ENCODE results near the gene ERICH6.

Gene ERICH6

DNA sequence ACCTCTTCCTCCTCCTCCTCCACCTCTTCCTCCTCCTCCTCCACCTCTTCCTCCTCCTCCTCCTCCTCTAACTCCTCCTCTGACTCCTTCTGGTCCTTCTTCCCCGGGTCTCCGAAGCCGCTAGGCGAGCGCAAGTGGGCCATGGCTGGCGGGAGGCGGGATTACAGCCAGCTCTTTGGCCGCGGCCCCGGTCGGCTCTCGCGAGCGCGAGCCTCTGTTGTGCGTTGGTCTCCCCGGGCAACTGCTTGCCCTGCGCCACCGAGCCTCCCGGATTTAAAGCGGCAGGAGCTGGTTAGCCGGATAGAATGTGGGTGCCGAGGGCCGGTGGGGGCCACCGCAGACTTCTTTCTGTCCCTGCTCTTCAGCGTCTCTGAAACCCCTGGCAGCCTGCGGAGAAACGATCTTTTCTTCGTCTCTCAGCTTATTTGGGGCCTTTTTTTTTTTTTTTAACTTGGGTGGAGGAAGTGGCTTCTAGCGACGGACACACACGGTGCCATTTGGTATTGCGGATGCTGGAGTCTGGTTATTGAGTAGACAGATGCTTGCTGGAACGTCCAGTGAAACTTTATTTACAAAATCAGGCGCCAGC lies at the start of gene ERICH6:
Gene ERICH6 (minus strand): TSS at position 165 of the 589 bp plus-strand sequence. CDS start 22 bp downstream, at position 143.
- DNase-seq = peak; percentile 96

- no peak for DNase-seq
Observed at GRCh38 chr3:150751781-150752263, 48.1 kb upstream of the ERICH6 start.

DNA sequence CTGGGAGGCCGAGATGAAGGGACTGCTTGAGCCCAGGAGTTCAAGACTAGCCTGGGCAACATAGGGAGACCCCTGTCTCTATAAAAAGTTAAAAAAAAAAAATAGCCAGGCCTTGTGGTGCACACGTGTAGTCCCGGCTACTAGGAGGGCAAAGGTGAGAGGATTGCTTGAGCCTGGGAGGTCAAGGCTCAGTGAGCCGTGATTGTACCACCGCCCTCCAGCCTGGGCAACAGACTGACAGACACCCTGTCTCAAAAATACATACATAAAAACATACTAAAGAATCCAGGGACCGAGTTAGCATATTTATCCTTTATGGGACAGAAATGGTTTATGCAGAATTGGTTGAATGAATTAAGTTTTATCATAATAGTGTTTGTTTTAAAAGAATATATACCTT lies 45.5 kb upstream of the ERICH6 start:
- DNase-seq = no peak

DNA sequence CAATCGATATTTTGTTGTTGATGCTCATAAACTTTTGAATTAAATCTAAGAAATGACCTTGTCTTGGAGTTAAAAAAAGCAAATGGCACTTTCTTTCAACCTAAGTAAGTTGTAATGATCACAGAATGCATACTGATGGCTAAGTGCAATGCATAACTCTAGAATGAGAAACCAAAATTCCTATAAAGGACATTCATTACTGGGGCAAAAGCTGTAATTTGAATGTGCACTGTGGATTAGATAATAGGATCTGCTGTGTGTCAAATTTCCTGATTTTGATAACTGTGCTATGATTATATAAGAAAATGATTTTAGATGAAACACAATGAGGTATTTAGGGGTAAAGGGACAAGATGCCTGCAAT lies 44.9 kb upstream of the ERICH6 start:
- no peak for DNase-seq

GRCh38 chr3:150747886-150748683 lies 44.4 kb upstream of the ERICH6 start:
- no peak for DNase-seq

GRCh38 chr3:150746791-150747590 lies 43.3 kb upstream of the ERICH6 start:
- no peak for DNase-seq

DNA sequence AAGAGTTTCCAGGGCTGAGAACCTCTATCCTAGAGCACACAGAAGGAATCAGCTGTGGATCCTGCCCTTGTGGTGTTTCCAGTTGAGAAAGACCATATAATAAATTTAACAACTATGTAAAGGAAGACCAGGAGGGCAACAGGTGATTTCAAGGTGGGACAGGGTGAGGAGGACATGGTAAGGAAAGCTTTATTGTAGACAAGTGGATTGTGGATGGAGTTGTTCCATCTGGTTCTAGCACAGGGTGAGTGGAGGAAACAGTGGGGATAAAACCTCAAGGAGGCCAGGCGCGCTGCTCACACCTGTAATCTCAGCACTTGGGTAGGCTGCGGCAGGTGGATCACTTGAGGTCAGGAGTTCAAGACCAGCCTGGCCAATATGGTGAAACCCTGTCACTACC lies 42.1 kb upstream of the ERICH6 start:
- no peak for DNase-seq

- no peak for DNase-seq
Observed at GRCh38 chr3:150744919-150745211, 41.1 kb upstream of the ERICH6 start.

GRCh38 chr3:150744041-150744918 lies 40.6 kb upstream of the ERICH6 start:
- peak; percentile 28 for DNase-seq

GRCh38 chr3:150743508-150743907 lies 39.8 kb upstream of the ERICH6 start:
- no peak for DNase-seq

GRCh38 chr3:150742679-150743078 lies 39.0 kb upstream of the ERICH6 start:
- DNase-seq = no peak

- DNase-seq = no peak
Observed at GRCh38 chr3:150742141-150742523, 38.4 kb upstream of the ERICH6 start.

GRCh38 chr3:150741497-150742140 lies 37.9 kb upstream of the ERICH6 start:
- DNase-seq = no peak

DNA sequence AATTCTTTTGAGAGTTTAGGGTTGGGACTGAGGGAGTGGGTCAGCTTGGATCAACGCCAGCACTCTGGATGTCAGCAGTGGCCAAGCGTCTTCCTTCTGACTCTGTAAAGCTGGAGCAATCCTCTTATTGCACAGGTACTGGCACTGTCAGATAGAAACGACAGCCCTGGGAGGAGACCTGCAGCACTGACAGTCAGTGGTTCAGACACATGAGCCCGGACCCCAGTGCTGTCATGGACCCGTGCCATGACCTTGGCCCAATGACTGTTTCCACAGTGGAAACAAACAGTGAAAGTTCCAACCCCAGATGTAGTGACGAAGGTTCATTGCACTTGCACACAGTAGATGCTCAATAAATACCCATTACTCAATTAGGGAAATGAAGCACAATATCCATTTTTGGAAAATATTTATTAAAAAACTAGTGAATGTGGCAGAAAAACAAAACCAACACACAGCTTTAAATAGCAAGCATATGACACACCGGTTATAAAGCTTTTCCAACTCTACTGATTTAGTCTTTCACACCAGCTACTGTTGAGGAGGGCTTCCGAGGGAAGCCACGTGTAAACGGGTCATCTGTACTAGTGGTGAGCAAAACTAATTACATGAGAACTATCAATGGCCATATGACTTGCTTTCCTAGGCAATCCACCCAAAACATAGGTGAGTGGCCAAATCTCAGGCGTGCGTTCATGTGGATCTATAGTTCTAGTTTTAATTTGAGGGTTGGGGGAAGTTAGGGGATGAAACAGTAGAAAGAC lies 37.2 kb upstream of the ERICH6 start:
- no peak for DNase-seq

GRCh38 chr3:150739877-150740645 lies 36.3 kb upstream of the ERICH6 start:
- DNase-seq = no peak

GRCh38 chr3:150739200-150739863 lies 35.6 kb upstream of the ERICH6 start:
- DNase-seq = no peak

DNA sequence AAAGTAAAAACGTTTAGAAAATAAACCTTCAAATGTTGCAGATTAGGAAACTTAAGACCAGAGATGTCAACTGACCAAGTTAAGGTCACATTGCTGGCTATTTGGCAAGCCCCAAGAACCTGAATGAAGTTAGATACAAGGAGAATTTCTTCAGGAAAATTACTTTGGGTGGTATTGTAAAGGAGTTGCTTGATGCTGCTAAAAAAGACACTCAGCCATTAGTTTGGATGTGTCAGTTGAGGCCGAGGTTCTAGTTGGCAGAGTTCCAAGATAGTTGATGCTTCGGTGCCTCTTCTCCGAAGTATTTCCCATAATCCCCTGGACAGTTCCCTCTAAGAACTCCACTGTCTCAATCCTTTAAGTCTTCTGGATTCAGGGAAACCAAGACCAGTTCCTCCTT lies 35.0 kb upstream of the ERICH6 start:
- no peak for DNase-seq

- no peak for DNase-seq
Observed at GRCh38 chr3:150737874-150738679, 34.4 kb upstream of the ERICH6 start.

Measured in retina (tissue), 1 donor.